Measurements from ENCODE around the gene ST6GALNAC3. TPM values are rescaled to one million over a fixed set of nuclear protein-coding genes. Genes with fewer than 3 reads are reported as not detected.

Gene ST6GALNAC3
- total RNA-seq, 1 experiment from 2014 or later, result 2.2 TPM

- no peak for ATAC-seq
- Histone ChIP-seq H3K9me2 (ENCODE audit: insufficient read depth) (no peaks in the 10 kb centered on the region), H3K27me3 (ENCODE audit: insufficient read depth, low read length) (no peaks in the 10 kb centered on the region), H3K27ac (ENCODE audit: low read depth, low read length) (no peak overlapping the region), H2AFZ (ENCODE audit: low read depth, low read length, poor library complexity, severe bottlenecking) (no peak overlapping the region), H3K4me1 (ENCODE audit: control insufficient read depth in 1 of 2, insufficient read depth in 2 of 2, low read length in 2 of 2) (no peaks in the 10 kb centered on the region), H3K4me2 (ENCODE audit: low read length) (no peak overlapping the region), H3K9me3 (ENCODE audit: control insufficient read depth in 1 of 2, insufficient read depth in 1 of 2, low read depth in 1 of 2, low read length in 2 of 2) (no peaks in the 10 kb centered on the region), H3K4me3 (replicated peaks in 1 of 2; ENCODE audit: low read depth in 1 of 2, low read length in 2 of 2) (no peak overlapping the region), H3K9ac (ENCODE audit: low read length) (no peak overlapping the region), H4K20me1 (ENCODE audit: insufficient read depth) (no peaks in the 10 kb centered on the region), H3K36me3 (ENCODE audit: control insufficient read depth in 1 of 2, insufficient read depth in 2 of 2, low read length in 2 of 2) (no peaks in the 10 kb centered on the region), H3K79me2 (ENCODE audit: insufficient read depth, low read length) (no peaks in the 10 kb centered on the region)
- no peak for DNase-seq (ENCODE audit: low read depth, low spot score)
- ChIA-PET POLR2A (no interaction called here), RAD21 (ENCODE audit: low non-redundant PET in 1 of 2, low total read pairs in 2 of 2, uncharacterized antibody in 2 of 2, unreplicated experiment in 2 of 2) (no interaction called here), CTCF (no interaction called here)
- no peak for TF ChIP-seq RAD21 (IDR thresholded peaks at IDR 0.05; ENCODE audit: low read depth)
- TF ChIP-seq SRF (IDR thresholded peaks at IDR 0.05; ENCODE audit: low read depth), result no peak
- TF ChIP-seq YY1 (IDR thresholded peaks at IDR 0.05; ENCODE audit: extremely low read depth, insufficient replicate concordance, low read depth, low read length), result no peak
- no peak for TF ChIP-seq CBX3 (IDR thresholded peaks at IDR 0.05; ENCODE audit: low read depth)
- no peak for TF ChIP-seq JUND (IDR thresholded peaks at IDR 0.05)
- TF ChIP-seq SIN3A (IDR thresholded peaks at IDR 0.05; ENCODE audit: low read depth), result no peak
- intact Hi-C loops (cut with micrococcal nuclease), result no loop called here
- no TSS peak for BruUV-seq (replicated peaks)
Measured at GRCh38 chr1:76593618-76594017, 519.1 kb downstream of the ST6GALNAC3 start.

- Histone ChIP-seq H3K4me2 (ENCODE audit: low read length) (no peak overlapping the region), H3K9ac (ENCODE audit: low read length) (no peak overlapping the region), H3K9me3 (ENCODE audit: control insufficient read depth in 1 of 2, insufficient read depth in 1 of 2, low read depth in 1 of 2, low read length in 2 of 2) (no peaks in the 10 kb centered on the region), H3K36me3 (ENCODE audit: control insufficient read depth in 1 of 2, insufficient read depth in 2 of 2, low read length in 2 of 2) (no peaks in the 10 kb centered on the region), H3K27me3 (ENCODE audit: insufficient read depth, low read length) (no peaks in the 10 kb centered on the region), H3K4me1 (ENCODE audit: control insufficient read depth in 1 of 2, insufficient read depth in 2 of 2, low read length in 2 of 2) (no peaks in the 10 kb centered on the region), H2AFZ (ENCODE audit: low read depth, low read length, poor library complexity, severe bottlenecking) (no peak overlapping the region), H3K79me2 (ENCODE audit: insufficient read depth, low read length) (no peaks in the 10 kb centered on the region), H4K20me1 (ENCODE audit: insufficient read depth) (no peaks in the 10 kb centered on the region), H3K27ac (ENCODE audit: low read depth, low read length) (no peak overlapping the region), H3K4me3 (replicated peaks in 1 of 2; ENCODE audit: low read depth in 1 of 2, low read length in 2 of 2) (no peak overlapping the region), H3K9me2 (ENCODE audit: insufficient read depth) (no peaks in the 10 kb centered on the region)
- no peak for DNase-seq (ENCODE audit: low read depth, low spot score)
- ChIA-PET POLR2A (no interaction called here), CTCF (no interaction called here), RAD21 (ENCODE audit: low non-redundant PET in 1 of 2, low total read pairs in 2 of 2, uncharacterized antibody in 2 of 2, unreplicated experiment in 2 of 2) (no interaction called here)
- TF ChIP-seq ZBTB33 (IDR thresholded peaks at IDR 0.05; ENCODE audit: extremely low read depth, insufficient replicate concordance, low read length) (no peak), CEBPB (IDR thresholded peaks at IDR 0.05; ENCODE audit: low read depth) (no peak), EZH2phosphoT487 (IDR thresholded peaks at IDR 0.05; ENCODE audit: borderline replicate concordance) (no peak), EGR1 (IDR thresholded peaks at IDR 0.05; ENCODE audit: low read depth) (no peak), TCF7L2 (IDR thresholded peaks at IDR 0.05; ENCODE audit: borderline replicate concordance, extremely low read depth, insufficient read depth, insufficient read length) (no peak), JUND (IDR thresholded peaks at IDR 0.05) (no peak), CBX3 (IDR thresholded peaks at IDR 0.05; ENCODE audit: low read depth) (no peak)
- intact Hi-C loops (cut with micrococcal nuclease), result no loop called here
- ATAC-seq, result no peak
- BruUV-seq (replicated peaks), result no TSS peak
Measured at GRCh38 chr1:76595024-76595423, 520.5 kb downstream of the ST6GALNAC3 start.

All from HCT116 (cell line).